GM23338 (cell line): ENCODE measurements around the gene ARMH4. TPM values are rescaled to one million over a fixed set of nuclear protein-coding genes. Genes with fewer than 3 reads are reported as not detected.

Experiments used
- ATAC-seq: fragments of 200-7000 bp; cut with Tn5 transposase; 3 replicates; pipeline ENCODE4 v1.9.1; 2020
- DNase-seq: peaks from one replicate; pipeline ENCODE4 v3.0.0-alpha.2; 2015; ENCODE audit warnings: low spot score
- H2AFZ ChIP-seq: fragments of 200-600 bp; sonication (generic); 2 replicates; pipeline ENCODE4 v1.8.0; 2016; ENCODE audit warnings: antibody characterized with exemption, mild to moderate bottlenecking, moderate library complexity
- H3F3A ChIP-seq: fragments of 200-600 bp; sonication (generic); replicated peaks from 2 replicates; pipeline ENCODE4 v1.8.0; 2017; ENCODE audit warnings: antibody characterized with exemption, mixed run types, low read depth
- H3K27ac ChIP-seq: fragments of 200-600 bp; sonication (generic); 2 replicates; pipeline ENCODE4 v1.6.1; 2016; ENCODE audit warnings: low read depth
- H3K27me3 ChIP-seq: fragments of 200-600 bp; sonication (generic); 2 replicates; pipeline ENCODE4 v1.8.0; 2016; ENCODE audit warnings: mild to moderate bottlenecking, mixed run types, moderate library complexity; ENCODE audit not compliant: insufficient read depth
- H3K36me3 ChIP-seq: fragments of 200-600 bp; sonication (generic); 2 replicates; pipeline ENCODE4 v1.8.0; 2016; ENCODE audit warnings: mild to moderate bottlenecking; ENCODE audit not compliant: insufficient read depth
- H3K4me1 ChIP-seq: fragments of 200-600 bp; sonication (generic); 2 replicates; pipeline ENCODE4 v1.8.0; 2016; ENCODE audit warnings: mild to moderate bottlenecking, moderate library complexity; ENCODE audit not compliant: insufficient read depth
- H3K4me2 ChIP-seq: fragments of 200-600 bp; sonication (generic); 2 replicates; pipeline ENCODE4 v1.7.1; 2017; ENCODE audit warnings: mixed run types
- H3K4me3 ChIP-seq: fragments of 200-600 bp; sonication (generic); 2 replicates; pipeline ENCODE4 v1.6.1; 2016; ENCODE audit warnings: mixed run types
- H3K79me2 ChIP-seq: fragments of 200-600 bp; sonication (generic); replicated peaks from 2 replicates; pipeline ENCODE4 v1.8.0; 2017; ENCODE audit warnings: mild to moderate bottlenecking; ENCODE audit not compliant: insufficient read depth
- H3K9me2 ChIP-seq: fragments of 200-600 bp; sonication (generic); 2 replicates; pipeline ENCODE4 v1.8.0; 2017; ENCODE audit not compliant: insufficient read depth
- H4K20me1 ChIP-seq: fragments of 200-600 bp; sonication (generic); replicated peaks from 2 replicates; pipeline ENCODE4 v1.8.0; 2017; ENCODE audit warnings: mild to moderate bottlenecking; ENCODE audit not compliant: insufficient read depth
- H3K27ac Mint-ChIP-seq: 2 replicates; pipeline ENCODE4 v1.8.0; 2020; ENCODE audit warnings: inconsistent platforms, mild to moderate bottlenecking, moderate library complexity, mixed read lengths
- H3K27me3 Mint-ChIP-seq: 3 replicates; pipeline ENCODE4 v1.8.0; 2022; ENCODE audit warnings: low read depth, mild to moderate bottlenecking, moderate library complexity, mixed read lengths, inconsistent platforms; ENCODE audit not compliant: insufficient read depth, poor library complexity
- H3K36me3 Mint-ChIP-seq: 3 replicates; pipeline ENCODE4 v1.8.0; 2021; ENCODE audit warnings: low read depth, mild to moderate bottlenecking, inconsistent platforms, moderate library complexity, mixed read lengths
- H3K4me1 Mint-ChIP-seq: 3 replicates; pipeline ENCODE4 v1.8.0; 2020; ENCODE audit warnings: mild to moderate bottlenecking, inconsistent platforms, mixed read lengths
- H3K4me3 Mint-ChIP-seq: 3 replicates; pipeline ENCODE4 v1.8.0; 2021; ENCODE audit warnings: moderate library complexity, mild to moderate bottlenecking, inconsistent platforms, mixed read lengths
- H3K9me3 Mint-ChIP-seq: 3 replicates; pipeline ENCODE4 v1.8.0; 2020; ENCODE audit warnings: moderate library complexity, mild to moderate bottlenecking, inconsistent platforms, mixed read lengths
- CREB1 ChIP-seq: fragments of 250-450 bp; sonication (Bioruptor Pico); IDR thresholded peaks from 2 replicates; pipeline ENCODE4 v1.5.0; 2020; ENCODE audit warnings: low read depth, mild to moderate bottlenecking, moderate library complexity
- EZH2 ChIP-seq: fragments of 200-600 bp; sonication (generic); IDR thresholded peaks from one replicate; pipeline ENCODE4 v1.8.0; 2017; ENCODE audit warnings: antibody characterized with exemption, mild to moderate bottlenecking, low read depth; ENCODE audit not compliant: unreplicated experiment
- EZH2phosphoT487 ChIP-seq: fragments of 200-600 bp; sonication (generic); IDR thresholded peaks from one replicate; pipeline ENCODE4 v1.8.1; 2018; ENCODE audit warnings: antibody characterized with exemption; ENCODE audit not compliant: unreplicated experiment
- JUNB ChIP-seq: IDR thresholded peaks from one replicate; pipeline ENCODE4 v1.6.1; 2016; ENCODE audit warnings: antibody characterized with exemption; ENCODE audit not compliant: unreplicated experiment
- NANOG ChIP-seq: IDR thresholded peaks from 2 replicates; pipeline ENCODE4 v1.6.1; 2016; ENCODE audit warnings: antibody characterized with exemption, borderline replicate concordance
- POLR2AphosphoS5 ChIP-seq: IDR thresholded peaks from 2 replicates; pipeline ENCODE4 v1.6.1; 2016; ENCODE audit warnings: antibody characterized with exemption, low read depth
- STAT1 ChIP-seq: IDR thresholded peaks from one replicate; pipeline ENCODE4 v1.6.1; 2016; ENCODE audit warnings: antibody characterized with exemption; ENCODE audit not compliant: unreplicated experiment
- ZNF114 ChIP-seq: fragments of 250-450 bp; sonication (Bioruptor Pico); IDR thresholded peaks from 2 replicates; pipeline ENCODE4 v1.5.0; 2020; ENCODE audit warnings: mild to moderate bottlenecking, moderate library complexity
- ZNF331 ChIP-seq: fragments of 250-450 bp; sonication (Bioruptor Pico); IDR thresholded peaks from 2 replicates; pipeline ENCODE4 v1.5.0; 2020; ENCODE audit warnings: low read depth, mild to moderate bottlenecking, moderate library complexity
- polyA plus RNA-seq: library from polyadenylated mRNA; unstranded; fragments of >200 nt; fragmentation: Nextera tagmentation; extraction: Ambion mirVana; gene quantifications from 2 replicates; pipeline ENCODE4 v1.2.1, GENCODE V29; 2016
- total RNA-seq: library from RNA; depleted of rRNA; stranded (reverse); fragments of >200 nt; shearing (Covaris generic); gene quantifications from 2 replicates; pipeline ENCODE4 v1.2.3, GENCODE V29; 2014
- TF ChIP-seq, protein P1 (sequence below): IDR thresholded peaks from one replicate; pipeline ENCODE4 v1.6.1; 2018; ENCODE audit warnings: antibody characterized with exemption; ENCODE audit not compliant: unreplicated experiment
- TF ChIP-seq, protein P2 (sequence below): fragments of 250-450 bp; sonication (Bioruptor Pico); IDR thresholded peaks from 2 replicates; pipeline ENCODE4 v1.5.0; 2020; ENCODE audit warnings: mild to moderate bottlenecking, moderate library complexity
- TF ChIP-seq, protein P3 (sequence below): IDR thresholded peaks from 2 replicates; pipeline ENCODE4 v1.6.1; 2016; ENCODE audit warnings: antibody characterized with exemption

ARMH4 gene
- total and polyA plus RNA-seq, 2 experiments from 2014 or later: 15.5 to 20.2 TPM

DNA sequence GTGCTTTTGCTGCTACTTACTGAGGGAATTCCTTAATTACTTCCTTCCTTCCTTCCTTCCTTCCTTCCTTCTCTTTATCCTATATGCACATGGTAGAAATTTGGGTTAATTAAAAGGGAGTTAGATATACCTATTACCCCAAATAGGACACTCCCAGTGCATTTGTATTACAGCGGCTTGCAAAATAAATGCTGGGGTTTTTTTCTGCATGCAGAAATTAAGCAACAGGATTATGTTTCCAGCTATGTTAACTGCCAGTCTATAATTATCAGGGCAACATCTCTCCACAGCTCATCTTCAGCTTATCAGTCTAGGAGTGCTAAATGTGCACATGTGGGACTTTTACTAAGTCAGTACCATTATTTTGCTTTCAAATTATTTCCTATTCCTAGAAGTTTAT, 153.2 kb downstream of the ARMH4 start:
- Histone ChIP-seq H3K4me2 (no peak overlapping the region), H3K27ac (no peak overlapping the region), H2AFZ (no peak overlapping the region), H3K4me1 (no peaks in the 10 kb centered on the region), H4K20me1 (no peaks in the 10 kb centered on the region), H3K4me3 (no peak overlapping the region), H3K27me3 (no peaks in the 10 kb centered on the region), H3K79me2 (no peaks in the 10 kb centered on the region), H3K36me3 (no peaks in the 10 kb centered on the region), H3F3A (no peaks in the 10 kb centered on the region), H3K9me2 (no peaks in the 10 kb centered on the region)
- ATAC-seq (no peak), DNase-seq (no peak)
- Mint-ChIP-seq H3K36me3 (no peaks in the 10 kb centered on the region), H3K4me3 (no peak overlapping the region), H3K27ac (no peak overlapping the region), H3K27me3 (no peaks in the 10 kb centered on the region), H3K4me1 (no peaks in the 10 kb centered on the region), H3K9me3 (no peaks in the 10 kb centered on the region)
- TF ChIP-seq, protein P1, sequence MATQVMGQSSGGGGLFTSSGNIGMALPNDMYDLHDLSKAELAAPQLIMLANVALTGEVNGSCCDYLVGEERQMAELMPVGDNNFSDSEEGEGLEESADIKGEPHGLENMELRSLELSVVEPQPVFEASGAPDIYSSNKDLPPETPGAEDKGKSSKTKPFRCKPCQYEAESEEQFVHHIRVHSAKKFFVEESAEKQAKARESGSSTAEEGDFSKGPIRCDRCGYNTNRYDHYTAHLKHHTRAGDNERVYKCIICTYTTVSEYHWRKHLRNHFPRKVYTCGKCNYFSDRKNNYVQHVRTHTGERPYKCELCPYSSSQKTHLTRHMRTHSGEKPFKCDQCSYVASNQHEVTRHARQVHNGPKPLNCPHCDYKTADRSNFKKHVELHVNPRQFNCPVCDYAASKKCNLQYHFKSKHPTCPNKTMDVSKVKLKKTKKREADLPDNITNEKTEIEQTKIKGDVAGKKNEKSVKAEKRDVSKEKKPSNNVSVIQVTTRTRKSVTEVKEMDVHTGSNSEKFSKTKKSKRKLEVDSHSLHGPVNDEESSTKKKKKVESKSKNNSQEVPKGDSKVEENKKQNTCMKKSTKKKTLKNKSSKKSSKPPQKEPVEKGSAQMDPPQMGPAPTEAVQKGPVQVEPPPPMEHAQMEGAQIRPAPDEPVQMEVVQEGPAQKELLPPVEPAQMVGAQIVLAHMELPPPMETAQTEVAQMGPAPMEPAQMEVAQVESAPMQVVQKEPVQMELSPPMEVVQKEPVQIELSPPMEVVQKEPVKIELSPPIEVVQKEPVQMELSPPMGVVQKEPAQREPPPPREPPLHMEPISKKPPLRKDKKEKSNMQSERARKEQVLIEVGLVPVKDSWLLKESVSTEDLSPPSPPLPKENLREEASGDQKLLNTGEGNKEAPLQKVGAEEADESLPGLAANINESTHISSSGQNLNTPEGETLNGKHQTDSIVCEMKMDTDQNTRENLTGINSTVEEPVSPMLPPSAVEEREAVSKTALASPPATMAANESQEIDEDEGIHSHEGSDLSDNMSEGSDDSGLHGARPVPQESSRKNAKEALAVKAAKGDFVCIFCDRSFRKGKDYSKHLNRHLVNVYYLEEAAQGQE: no peak
- no peak for TF ChIP-seq JUNB
- TF ChIP-seq ZNF114 (CRISPR knock-in tag): no peak
- TF ChIP-seq STAT1: no peak
- no peak for TF ChIP-seq NANOG
- TF ChIP-seq POLR2AphosphoS5: no peak

GRCh38 chr14:57991353-57991752, 160.7 kb downstream of the ARMH4 start:
- ATAC-seq: no peak
- TF ChIP-seq ZNF331 (CRISPR knock-in tag): no peak
- no peak for TF ChIP-seq EZH2phosphoT487
- no peak for TF ChIP-seq CREB1 (CRISPR knock-in tag)
- TF ChIP-seq NANOG: no peak
- TF ChIP-seq EZH2: no peak
- TF ChIP-seq, protein P2, sequence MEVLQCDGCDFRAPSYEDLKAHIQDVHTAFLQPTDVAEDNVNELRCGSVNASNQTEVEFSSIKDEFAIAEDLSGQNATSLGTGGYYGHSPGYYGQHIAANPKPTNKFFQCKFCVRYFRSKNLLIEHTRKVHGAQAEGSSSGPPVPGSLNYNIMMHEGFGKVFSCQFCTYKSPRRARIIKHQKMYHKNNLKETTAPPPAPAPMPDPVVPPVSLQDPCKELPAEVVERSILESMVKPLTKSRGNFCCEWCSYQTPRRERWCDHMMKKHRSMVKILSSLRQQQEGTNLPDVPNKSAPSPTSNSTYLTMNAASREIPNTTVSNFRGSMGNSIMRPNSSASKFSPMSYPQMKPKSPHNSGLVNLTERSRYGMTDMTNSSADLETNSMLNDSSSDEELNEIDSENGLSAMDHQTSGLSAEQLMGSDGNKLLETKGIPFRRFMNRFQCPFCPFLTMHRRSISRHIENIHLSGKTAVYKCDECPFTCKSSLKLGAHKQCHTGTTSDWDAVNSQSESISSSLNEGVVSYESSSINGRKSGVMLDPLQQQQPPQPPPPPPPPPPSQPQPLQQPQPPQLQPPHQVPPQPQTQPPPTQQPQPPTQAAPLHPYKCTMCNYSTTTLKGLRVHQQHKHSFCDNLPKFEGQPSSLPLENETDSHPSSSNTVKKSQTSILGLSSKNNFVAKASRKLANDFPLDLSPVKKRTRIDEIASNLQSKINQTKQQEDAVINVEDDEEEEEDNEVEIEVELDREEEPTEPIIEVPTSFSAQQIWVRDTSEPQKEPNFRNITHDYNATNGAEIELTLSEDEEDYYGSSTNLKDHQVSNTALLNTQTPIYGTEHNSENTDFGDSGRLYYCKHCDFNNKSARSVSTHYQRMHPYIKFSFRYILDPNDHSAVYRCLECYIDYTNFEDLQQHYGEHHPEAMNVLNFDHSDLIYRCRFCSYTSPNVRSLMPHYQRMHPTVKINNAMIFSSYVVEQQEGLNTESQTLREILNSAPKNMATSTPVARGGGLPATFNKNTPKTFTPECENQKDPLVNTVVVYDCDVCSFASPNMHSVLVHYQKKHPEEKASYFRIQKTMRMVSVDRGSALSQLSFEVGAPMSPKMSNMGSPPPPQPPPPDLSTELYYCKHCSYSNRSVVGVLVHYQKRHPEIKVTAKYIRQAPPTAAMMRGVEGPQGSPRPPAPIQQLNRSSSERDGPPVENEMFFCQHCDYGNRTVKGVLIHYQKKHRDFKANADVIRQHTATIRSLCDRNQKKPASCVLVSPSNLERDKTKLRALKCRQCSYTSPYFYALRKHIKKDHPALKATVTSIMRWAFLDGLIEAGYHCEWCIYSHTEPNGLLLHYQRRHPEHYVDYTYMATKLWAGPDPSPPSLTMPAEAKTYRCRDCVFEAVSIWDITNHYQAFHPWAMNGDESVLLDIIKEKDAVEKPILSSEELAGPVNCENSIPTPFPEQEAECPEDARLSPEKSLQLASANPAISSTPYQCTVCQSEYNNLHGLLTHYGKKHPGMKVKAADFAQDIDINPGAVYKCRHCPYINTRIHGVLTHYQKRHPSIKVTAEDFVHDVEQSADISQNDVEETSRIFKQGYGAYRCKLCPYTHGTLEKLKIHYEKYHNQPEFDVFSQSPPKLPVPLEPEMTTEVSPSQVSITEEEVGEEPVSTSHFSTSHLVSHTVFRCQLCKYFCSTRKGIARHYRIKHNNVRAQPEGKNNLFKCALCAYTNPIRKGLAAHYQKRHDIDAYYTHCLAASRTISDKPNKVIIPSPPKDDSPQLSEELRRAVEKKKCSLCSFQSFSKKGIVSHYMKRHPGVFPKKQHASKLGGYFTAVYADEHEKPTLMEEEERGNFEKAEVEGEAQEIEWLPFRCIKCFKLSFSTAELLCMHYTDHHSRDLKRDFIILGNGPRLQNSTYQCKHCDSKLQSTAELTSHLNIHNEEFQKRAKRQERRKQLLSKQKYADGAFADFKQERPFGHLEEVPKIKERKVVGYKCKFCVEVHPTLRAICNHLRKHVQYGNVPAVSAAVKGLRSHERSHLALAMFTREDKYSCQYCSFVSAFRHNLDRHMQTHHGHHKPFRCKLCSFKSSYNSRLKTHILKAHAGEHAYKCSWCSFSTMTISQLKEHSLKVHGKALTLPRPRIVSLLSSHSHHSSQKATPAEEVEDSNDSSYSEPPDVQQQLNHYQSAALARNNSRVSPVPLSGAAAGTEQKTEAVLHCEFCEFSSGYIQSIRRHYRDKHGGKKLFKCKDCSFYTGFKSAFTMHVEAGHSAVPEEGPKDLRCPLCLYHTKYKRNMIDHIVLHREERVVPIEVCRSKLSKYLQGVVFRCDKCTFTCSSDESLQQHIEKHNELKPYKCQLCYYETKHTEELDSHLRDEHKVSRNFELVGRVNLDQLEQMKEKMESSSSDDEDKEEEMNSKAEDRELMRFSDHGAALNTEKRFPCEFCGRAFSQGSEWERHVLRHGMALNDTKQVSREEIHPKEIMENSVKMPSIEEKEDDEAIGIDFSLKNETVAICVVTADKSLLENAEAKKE (CRISPR knock-in tag): no peak
- TF ChIP-seq JUNB: no peak
- TF ChIP-seq, protein P3, sequence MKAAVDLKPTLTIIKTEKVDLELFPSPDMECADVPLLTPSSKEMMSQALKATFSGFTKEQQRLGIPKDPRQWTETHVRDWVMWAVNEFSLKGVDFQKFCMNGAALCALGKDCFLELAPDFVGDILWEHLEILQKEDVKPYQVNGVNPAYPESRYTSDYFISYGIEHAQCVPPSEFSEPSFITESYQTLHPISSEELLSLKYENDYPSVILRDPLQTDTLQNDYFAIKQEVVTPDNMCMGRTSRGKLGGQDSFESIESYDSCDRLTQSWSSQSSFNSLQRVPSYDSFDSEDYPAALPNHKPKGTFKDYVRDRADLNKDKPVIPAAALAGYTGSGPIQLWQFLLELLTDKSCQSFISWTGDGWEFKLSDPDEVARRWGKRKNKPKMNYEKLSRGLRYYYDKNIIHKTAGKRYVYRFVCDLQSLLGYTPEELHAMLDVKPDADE: no peak

More at GRCh38 chr14:57991353-57991752, 160.7 kb downstream of the ARMH4 start:
- DNase-seq: no peak
- H3K4me1 ChIP-seq: no peaks in the 10 kb centered on the region
- no peaks in the 10 kb centered on the region for H3F3A ChIP-seq
- no peaks in the 10 kb centered on the region for H3K9me2 ChIP-seq
- no peak overlapping the region for H2AFZ ChIP-seq
- no peaks in the 10 kb centered on the region for H4K20me1 ChIP-seq
- H3K4me1 Mint-ChIP-seq: peaks cover 6% of the 10 kb centered on the region
- no peaks in the 10 kb centered on the region for H3K36me3 Mint-ChIP-seq
- H3K4me3 ChIP-seq: no peak overlapping the region
- H3K27me3 ChIP-seq: no peaks in the 10 kb centered on the region
- no peaks in the 10 kb centered on the region for H3K36me3 ChIP-seq
- H3K4me3 Mint-ChIP-seq: no peak overlapping the region
- no peaks in the 10 kb centered on the region for H3K9me3 Mint-ChIP-seq
- H3K79me2 ChIP-seq: no peaks in the 10 kb centered on the region
- no peak overlapping the region for H3K4me2 ChIP-seq
- H3K27ac Mint-ChIP-seq: no peak overlapping the region
- peaks cover 2% of the 10 kb centered on the region for H3K27me3 Mint-ChIP-seq
- no peak overlapping the region for H3K27ac ChIP-seq
